ENCODE measurements around the gene CACNA1F.

DNA sequence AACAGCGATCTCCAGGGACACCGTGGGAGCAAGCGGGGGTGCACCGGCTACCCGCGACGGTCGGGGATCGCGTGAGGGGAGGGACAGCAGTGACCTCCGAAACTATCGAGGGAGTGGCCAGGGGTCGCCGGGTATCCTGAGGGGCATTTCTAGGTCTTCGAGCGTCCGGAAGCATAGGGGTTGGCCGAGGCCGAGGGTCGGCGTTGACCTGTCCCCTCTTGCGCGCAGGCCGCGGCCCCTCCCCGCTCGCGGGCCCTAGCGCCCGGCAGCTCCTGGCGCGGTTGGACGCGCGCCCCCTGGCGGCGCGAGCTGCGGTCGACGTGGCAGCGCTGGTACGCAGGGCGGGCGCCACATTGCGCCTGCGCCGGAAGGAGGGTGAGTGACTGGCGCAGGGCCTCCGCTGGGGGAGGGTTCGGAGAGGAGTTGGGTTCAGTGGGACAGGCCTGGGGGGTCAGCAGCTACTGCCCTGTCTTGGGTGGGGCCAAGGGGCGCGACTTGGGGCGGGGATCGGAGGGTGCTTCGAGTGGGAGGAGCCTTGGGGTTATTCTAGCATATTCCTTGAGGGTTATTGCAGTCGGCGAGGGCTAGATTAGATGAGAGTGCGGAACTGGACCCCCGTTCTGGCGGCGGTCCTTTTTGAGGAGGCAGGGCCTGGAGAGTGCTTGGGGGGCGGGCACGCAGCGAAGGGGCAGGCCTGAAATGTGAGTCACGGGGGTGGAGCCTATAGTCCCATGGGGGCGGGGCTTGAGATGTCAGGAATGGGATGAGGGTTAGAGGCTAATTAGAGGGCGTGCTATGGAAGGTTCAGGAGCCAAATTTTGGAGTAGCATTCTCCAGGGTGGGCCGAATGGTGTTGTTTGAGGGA lies 69.4 kb downstream of the CACNA1F start:
- TF ChIP-seq, protein P1, sequence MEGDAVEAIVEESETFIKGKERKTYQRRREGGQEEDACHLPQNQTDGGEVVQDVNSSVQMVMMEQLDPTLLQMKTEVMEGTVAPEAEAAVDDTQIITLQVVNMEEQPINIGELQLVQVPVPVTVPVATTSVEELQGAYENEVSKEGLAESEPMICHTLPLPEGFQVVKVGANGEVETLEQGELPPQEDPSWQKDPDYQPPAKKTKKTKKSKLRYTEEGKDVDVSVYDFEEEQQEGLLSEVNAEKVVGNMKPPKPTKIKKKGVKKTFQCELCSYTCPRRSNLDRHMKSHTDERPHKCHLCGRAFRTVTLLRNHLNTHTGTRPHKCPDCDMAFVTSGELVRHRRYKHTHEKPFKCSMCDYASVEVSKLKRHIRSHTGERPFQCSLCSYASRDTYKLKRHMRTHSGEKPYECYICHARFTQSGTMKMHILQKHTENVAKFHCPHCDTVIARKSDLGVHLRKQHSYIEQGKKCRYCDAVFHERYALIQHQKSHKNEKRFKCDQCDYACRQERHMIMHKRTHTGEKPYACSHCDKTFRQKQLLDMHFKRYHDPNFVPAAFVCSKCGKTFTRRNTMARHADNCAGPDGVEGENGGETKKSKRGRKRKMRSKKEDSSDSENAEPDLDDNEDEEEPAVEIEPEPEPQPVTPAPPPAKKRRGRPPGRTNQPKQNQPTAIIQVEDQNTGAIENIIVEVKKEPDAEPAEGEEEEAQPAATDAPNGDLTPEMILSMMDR (IDR thresholded peaks at IDR 0.05; ENCODE audit: low read length): peak; percentile 52
- TF ChIP-seq EZH2 (IDR thresholded peaks at IDR 0.05; ENCODE audit: borderline replicate concordance, low read length): no peak

Data from OCI-LY1 (cell line).